ENCODE measurements around the gene PRDM13.
"Not testable (repeated sequence)": the region's sequence is repeated elsewhere in the genome, so short reads cannot be mapped to it uniquely, and the experiment has no call there.

Gene PRDM13

DNA sequence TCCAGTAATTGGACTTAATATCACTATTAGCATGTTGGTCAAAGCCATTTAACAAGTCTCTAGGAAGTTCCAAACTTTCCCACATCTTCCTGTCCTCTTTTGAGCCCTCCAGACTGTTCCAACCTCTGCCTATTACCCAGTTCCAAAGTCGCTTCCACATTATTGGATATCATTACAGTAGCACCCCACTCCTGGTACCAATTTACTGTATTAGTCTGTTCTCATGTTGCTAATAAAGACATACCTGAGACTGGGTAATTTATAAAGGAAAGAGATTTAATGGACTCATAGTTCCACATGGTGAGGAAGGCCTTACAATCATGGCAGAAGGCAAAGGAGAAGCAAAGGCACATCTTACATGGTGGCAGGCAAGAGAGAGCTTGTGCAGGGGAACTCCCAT is 31.7 kb downstream of the PRDM13 start:
- DNase-seq, result not testable (repeated sequence)

DNA sequence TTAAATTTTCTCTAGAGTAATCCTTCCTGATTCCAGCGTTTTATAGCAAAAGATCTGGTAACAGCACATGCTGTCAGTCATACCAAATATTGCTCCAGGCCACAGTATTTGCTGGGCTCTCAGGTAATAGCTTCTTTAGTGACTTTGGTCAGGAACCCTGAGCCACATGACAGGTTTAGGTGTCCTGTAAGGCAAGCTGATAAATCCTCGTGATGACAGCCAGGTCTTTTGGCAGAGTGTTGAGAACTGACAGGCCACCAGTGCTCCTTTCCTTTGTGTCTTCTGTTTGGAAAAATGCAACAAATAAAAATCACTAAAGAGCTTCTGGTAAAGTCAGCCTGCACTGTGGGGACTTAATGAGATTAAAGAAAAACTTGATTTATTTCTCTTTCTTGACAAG is 34.6 kb downstream of the PRDM13 start:
- no peak for DNase-seq

DNA sequence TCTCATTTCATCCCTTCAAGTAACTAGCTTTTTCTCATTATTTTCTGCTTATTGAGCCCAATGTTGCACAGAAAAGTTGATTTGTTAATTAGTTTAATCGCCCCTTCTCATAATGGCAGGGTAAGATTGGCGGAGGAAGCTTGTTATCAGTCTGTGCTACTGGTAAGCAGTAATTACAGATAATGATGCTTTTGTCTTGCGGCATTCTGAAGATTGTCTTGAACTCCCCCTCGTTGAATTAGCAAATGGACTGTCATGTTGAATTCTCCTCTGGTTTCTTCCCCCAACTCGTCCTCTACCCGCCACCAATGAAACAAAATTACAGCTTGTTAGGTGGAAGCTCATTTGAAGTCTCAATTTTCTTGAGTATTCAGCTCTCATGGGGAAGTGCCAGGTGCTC is 39.4 kb downstream of the PRDM13 start:
- DNase-seq, result no peak

- not testable (repeated sequence) for DNase-seq
Measured at GRCh38 chr6:99650091-99650571, 43.5 kb downstream of the PRDM13 start.

- DNase-seq, result no peak
Measured at GRCh38 chr6:99660206-99660605, 53.6 kb downstream of the PRDM13 start.

DNA sequence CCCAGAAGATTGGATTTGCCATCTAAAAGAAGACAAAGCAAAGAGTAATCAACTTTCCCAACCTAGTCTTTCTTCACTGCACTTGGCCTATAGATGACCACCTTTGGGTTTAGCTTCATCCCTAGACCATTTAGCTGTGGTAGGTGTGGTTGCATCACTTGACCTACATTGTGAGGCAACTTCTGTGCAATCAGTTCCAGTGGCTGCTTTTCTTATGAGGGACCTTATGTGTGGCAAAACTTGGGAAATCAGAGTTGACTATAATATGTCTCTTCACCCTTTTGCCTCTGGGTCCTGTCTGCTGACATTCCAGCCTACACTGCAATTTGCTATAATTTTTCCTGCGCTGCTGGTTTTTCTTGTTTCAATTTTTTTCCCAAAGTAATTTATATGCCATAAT is 55.2 kb downstream of the PRDM13 start:
- no peak for DNase-seq

DNA sequence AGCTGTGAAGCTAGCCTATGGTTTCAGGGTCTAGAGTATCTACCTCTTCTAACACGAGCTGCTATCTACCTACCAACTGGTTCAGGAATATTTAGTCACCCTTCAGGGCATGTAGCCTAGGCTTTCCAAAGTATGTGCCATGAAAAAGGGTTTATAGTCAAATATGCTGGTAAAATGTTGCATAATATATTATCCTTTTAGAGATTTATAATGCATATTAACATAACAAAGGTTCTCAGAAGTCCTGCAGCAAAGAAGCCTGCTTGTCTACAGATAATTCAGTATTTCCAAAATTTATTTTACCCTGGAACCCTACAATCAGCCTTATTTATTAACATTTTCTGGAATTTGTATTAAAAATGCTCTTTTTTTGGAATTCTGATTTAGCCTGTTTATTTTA is 56.0 kb downstream of the PRDM13 start:
- no peak for DNase-seq

Data from activated CD4-positive, CD25-positive, alpha-beta regulatory T cell (primary cell).